Spleen (tissue), 7 donors: ENCODE data around the gene SLC38A2.

Experiments used
- POLR2A ChIP-seq, 3 donors: fragments of 450-650 bp; IDR thresholded peaks; one replicate each; pipeline ENCODE4 v1.5.1; 2017; ENCODE audit warnings: antibody characterized with exemption in 3 of 3, mild to moderate bottlenecking in 1 of 3
- TF ChIP-seq, protein P1 (sequence below), 11 experiments: fragments of 200-600 bp in 7 of 11; fragments of 450-650 bp in 4 of 11; sonication (generic) in 4 of 11; IDR thresholded peaks in 8 of 11; conservative IDR thresholded peaks in 3 of 11; 1 replicate in 7 of 11; 2 replicates in 4 of 11; pipeline versions ENCODE4 v1.4.0 to v1.8.0; 2016 to 2021; ENCODE audit warnings: antibody characterized with exemption in 11 of 11, inconsistent platforms in 4 of 11, mild to moderate bottlenecking in 1 of 11
- donor health status: DM: no; HTN: no; CAD: no; lungs with moderate emphysema.
- donor health status: DM: no; HTN: no; CAD: no.
- donor health status: DM: no; HTN: no; CAD: no.

DNA sequence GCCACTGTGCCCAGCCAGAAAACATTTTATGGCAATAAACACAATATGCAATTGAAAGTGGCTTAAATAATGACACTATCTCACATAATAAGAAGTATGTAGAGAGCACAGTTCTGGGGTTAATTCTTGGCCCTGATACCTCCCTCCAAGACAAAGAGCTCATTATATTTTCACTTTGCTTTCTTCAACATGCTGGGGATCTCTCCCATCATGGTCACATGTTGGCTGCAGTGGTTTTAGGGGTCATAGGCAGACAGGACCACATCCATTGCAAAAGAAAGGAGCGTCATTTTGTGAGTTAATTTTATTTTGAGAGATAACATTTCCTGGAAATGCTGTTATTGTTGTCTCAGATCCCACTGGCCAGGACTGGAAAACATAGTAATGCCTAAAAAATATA is 8.3 kb upstream of the SLC38A2 start:
- TF ChIP-seq POLR2A (IDR thresholded peaks at IDR 0.05), result no peak
- TF ChIP-seq, protein P1, sequence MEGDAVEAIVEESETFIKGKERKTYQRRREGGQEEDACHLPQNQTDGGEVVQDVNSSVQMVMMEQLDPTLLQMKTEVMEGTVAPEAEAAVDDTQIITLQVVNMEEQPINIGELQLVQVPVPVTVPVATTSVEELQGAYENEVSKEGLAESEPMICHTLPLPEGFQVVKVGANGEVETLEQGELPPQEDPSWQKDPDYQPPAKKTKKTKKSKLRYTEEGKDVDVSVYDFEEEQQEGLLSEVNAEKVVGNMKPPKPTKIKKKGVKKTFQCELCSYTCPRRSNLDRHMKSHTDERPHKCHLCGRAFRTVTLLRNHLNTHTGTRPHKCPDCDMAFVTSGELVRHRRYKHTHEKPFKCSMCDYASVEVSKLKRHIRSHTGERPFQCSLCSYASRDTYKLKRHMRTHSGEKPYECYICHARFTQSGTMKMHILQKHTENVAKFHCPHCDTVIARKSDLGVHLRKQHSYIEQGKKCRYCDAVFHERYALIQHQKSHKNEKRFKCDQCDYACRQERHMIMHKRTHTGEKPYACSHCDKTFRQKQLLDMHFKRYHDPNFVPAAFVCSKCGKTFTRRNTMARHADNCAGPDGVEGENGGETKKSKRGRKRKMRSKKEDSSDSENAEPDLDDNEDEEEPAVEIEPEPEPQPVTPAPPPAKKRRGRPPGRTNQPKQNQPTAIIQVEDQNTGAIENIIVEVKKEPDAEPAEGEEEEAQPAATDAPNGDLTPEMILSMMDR (IDR thresholded peaks at IDR 0.05 in 8 of 11, conservative IDR thresholded peaks at IDR 0.05 in 3 of 11), result no peak
